GM12865 (cell line): ENCODE data around the gene MVB12B.
A peak's percentile ranks its signal among the peaks of the same experiment; 100 is the strongest.

ENCODE experiments used
- DNase-seq: peaks from one replicate; pipeline ENCODE4 v3.0.0; 2010; ENCODE audit warnings: low read depth
- H3K4me3 ChIP-seq: 2 replicates; pipeline ENCODE4 v1.5.1; 2011; ENCODE audit warnings: mild to moderate bottlenecking, low read depth, low read length, control low read depth
- TF ChIP-seq, protein P1 (sequence below): IDR thresholded peaks from 2 replicates; pipeline ENCODE4 v1.5.1; 2011; ENCODE audit warnings: low read length, control low read depth, low read depth, inconsistent platforms; ENCODE audit not compliant: insufficient read depth; ENCODE audit errors: missing control alignments

MVB12B gene

DNA sequence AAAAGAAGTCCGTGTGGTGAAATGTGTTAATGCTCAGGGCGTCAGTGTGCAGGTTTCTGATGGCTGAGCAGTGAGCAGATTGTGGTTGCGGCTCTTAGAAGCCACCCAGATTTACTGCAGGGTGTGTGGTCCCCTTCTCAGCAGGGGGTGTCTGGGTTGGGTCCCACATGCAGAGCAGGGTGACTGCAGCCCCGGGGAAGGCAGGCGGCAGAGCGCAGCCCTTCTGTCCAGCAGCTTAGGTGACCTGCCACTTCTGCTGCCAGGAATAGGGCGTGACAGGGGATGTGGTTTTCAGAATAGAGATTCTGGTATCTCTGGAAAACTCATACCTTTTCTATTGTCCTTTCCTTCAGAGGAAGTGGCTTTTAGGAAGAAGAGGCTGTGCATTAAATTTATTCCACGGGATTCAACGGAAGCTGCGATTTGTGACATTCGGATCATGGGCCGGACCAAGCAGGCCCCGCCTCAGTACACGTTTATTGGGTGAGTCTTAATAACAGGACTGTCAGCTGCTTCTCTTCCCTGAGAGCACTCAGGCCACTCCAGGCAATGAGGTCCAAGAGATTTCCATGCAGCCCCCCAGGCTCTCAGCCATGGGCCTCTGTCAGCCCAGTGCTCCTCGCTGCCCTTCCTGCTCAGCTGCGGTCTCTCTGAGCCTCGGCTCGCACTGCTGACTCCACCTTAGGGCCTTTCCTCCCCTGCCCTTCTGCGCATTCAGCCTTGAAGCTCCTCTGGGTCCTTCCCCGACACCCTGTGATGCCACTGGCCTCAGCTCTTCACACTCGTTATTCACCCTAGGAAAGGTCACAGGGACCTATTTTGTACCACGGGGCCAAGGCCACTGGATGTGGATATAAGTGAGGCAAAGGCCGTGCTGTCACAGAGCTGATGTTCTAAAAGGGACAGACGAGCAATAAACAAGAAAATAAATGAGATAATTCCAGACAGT lies 65.4 kb downstream of the MVB12B start:
- no peak overlapping the region for H3K4me3 ChIP-seq
- DNase-seq: no peak
- TF ChIP-seq, protein P1, sequence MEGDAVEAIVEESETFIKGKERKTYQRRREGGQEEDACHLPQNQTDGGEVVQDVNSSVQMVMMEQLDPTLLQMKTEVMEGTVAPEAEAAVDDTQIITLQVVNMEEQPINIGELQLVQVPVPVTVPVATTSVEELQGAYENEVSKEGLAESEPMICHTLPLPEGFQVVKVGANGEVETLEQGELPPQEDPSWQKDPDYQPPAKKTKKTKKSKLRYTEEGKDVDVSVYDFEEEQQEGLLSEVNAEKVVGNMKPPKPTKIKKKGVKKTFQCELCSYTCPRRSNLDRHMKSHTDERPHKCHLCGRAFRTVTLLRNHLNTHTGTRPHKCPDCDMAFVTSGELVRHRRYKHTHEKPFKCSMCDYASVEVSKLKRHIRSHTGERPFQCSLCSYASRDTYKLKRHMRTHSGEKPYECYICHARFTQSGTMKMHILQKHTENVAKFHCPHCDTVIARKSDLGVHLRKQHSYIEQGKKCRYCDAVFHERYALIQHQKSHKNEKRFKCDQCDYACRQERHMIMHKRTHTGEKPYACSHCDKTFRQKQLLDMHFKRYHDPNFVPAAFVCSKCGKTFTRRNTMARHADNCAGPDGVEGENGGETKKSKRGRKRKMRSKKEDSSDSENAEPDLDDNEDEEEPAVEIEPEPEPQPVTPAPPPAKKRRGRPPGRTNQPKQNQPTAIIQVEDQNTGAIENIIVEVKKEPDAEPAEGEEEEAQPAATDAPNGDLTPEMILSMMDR: no peak

DNA sequence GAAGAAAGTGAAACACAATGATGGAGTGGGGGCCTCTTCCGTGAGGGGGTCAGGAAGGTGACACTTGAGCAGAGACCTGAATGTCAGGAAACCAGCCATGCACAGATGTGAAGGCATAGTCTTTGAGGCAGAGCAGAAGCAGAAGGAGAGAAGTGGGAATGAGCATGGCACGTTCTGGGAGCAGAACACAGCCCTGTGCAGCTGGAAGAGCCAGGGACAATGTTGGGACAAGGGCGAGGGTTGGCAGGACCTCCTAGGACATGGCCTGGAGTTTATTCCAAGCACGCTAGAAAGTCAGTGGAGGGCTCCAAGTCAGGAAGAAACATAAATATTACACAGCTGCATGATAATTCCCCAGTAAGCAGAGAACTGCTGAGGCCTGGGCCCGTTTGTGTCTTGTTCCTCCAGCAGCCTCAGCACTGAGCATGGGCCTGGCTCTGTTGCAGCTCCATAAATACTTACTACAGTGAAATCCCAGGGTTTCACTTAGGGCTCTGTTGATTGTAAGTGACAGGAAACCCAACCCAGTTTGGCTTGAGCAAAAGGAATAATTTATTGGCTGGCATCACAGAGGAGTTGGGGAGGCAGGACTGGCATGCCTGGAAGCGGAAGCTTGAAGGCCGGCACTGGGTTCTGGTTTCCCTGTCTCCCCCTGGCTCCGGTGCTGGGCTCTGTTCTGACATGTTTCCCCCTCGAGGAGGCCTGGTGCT lies 66.2 kb downstream of the MVB12B start:
- DNase-seq: no peak
- no peak overlapping the region for H3K4me3 ChIP-seq
- TF ChIP-seq, protein P1: no peak

DNA sequence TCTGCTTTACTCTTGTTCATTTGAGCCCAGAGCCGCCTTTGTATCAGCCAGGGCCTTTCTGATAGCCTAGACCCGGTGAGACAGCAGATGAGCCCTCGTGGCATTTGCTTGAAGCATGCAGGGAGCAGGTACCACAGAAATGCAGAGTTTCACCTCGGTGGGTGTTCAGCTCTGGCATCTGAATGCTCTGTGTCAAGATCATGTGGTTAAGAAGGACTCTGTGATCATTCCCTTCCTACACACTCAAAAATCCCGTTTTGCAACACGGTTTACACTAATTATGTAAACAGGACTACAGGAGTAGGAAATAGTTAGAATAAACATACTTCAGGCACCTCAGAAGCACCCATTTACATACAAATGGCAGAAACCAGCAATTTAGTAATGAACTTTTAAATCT lies 67.2 kb downstream of the MVB12B start:
- TF ChIP-seq, protein P1: no peak
- no peak overlapping the region for H3K4me3 ChIP-seq
- no peak for DNase-seq

DNA sequence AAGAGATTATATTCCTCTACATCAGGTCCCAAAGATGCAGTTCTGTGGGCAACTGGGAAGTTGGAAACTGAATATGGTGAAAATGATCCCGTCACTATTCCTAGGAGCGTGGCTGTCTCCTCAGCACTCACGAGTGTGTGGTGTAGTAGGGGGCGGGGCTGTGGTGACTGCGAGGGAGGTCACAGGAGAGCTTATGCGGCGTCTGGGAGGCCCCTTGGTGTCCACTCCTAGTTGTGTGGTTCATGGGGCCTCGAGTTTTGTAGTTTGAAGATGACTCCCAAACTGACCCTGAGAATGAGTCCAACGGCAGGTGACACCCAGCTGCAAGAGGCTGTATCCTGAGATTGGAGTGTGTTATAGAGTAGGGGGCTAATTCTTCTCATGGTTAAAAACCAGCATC lies 68.2 kb downstream of the MVB12B start:
- H3K4me3 ChIP-seq: no peak overlapping the region
- TF ChIP-seq, protein P1: no peak
- DNase-seq: no peak

DNA sequence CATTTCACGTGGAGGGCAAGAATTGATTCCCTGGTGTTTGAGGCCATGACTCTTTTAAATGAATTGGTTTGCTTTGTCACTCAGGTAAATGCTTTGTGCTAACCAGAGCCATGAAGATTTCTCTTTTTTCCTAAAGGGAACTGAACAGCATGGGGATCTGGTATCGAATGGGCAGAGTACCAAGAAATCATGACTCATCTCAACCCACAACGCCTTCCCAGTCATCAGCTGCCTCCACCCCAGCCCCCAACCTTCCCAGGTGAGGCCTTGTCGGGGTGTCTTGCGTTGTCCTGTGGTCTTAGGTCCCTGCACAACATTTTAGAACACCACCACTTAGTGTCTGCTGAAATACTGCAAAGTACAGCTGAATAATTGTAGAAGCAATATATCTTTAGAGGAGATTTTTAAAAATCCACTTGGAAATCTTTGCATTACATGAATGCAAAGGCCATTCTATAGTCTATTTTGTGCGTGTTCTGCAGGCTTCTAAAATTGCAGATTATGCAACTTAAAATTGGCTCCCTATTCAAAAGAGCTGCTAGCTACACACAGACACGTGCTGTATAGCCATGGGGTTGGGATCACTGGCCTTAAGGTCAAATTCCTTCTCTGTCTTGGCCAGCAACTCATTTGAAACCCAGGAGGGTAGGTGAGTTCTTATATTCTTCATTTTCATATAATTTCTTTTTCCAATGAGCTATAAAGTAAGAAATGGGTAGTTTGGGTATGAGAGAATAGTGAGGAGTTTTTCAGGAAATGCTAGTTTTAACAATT lies 69.0 kb downstream of the MVB12B start:
- TF ChIP-seq, protein P1: no peak
- DNase-seq: no peak
- no peak overlapping the region for H3K4me3 ChIP-seq

DNA sequence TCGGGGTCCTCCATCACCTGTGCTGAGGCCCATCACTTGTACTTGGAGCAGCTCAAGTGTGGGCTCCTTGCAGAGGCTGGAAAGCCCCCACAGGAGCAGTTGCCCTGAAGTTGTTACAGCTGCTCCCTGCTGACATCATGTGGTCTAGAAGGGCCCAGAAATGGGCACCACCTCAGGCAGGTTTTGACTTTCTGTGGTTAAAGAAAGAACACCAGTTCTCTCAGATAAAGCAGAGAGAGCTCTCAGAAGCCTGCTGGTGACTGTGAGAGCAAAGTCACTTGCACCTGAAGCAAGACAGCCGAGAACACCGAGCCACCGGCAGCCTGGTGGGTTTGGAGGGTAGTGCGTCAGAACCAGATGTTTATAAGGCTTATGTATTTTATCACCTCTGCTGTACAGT lies 70.4 kb downstream of the MVB12B start:
- peak; percentile 85 for DNase-seq
- TF ChIP-seq, protein P1: no peak
- no peak overlapping the region for H3K4me3 ChIP-seq
